H9 (cell line): ENCODE results near the gene CDK6. TPM values are rescaled to one million over a fixed set of nuclear protein-coding genes. Genes with fewer than 3 reads are reported as not detected.

ENCODE experiments used
- DNase-seq: peaks from one replicate; pipeline ENCODE4 v3.0.0-alpha.2; 2017
- H2AFZ ChIP-seq: one replicate; pipeline ENCODE4 v1.6.1; 2013; ENCODE audit warnings: mild to moderate bottlenecking, low read length, control low read depth, moderate library complexity
- H2AK5ac ChIP-seq: 2 replicates; pipeline ENCODE4 v1.6.1; 2013; ENCODE audit warnings: low read length, control low read depth, mixed read lengths; ENCODE audit not compliant: insufficient read length
- H2BK120ac ChIP-seq: one replicate; pipeline ENCODE4 v1.6.1; 2013; ENCODE audit warnings: low read depth, mild to moderate bottlenecking, low read length, control low read depth, inconsistent platforms; ENCODE audit not compliant: poor library complexity, severe bottlenecking
- H2BK12ac ChIP-seq: 2 replicates; pipeline ENCODE4 v1.6.1; 2013; ENCODE audit warnings: low read length, control low read depth, mixed read lengths, low read depth; ENCODE audit not compliant: insufficient read length
- H2BK15ac ChIP-seq: 2 replicates; pipeline ENCODE4 v1.6.1; 2013; ENCODE audit warnings: low read depth, low read length, control low read depth
- H2BK20ac ChIP-seq: one replicate; pipeline ENCODE4 v1.6.1; 2013; ENCODE audit warnings: low read depth, mild to moderate bottlenecking, low read length, control low read depth, inconsistent platforms; ENCODE audit not compliant: poor library complexity, severe bottlenecking
- H2BK5ac ChIP-seq: 2 replicates; pipeline ENCODE4 v1.6.1; 2013; ENCODE audit warnings: low read length, control low read depth, mixed read lengths; ENCODE audit not compliant: insufficient read length
- H3K14ac ChIP-seq: 2 replicates; pipeline ENCODE4 v1.6.1; 2013; ENCODE audit warnings: low read length, control low read depth; ENCODE audit not compliant: insufficient read depth
- H3K18ac ChIP-seq: 2 replicates; pipeline ENCODE4 v1.6.1; 2013; ENCODE audit warnings: low read depth, mild to moderate bottlenecking, mixed read lengths, low read length, control low read depth; ENCODE audit not compliant: insufficient read length
- H3K23ac ChIP-seq: 2 replicates; pipeline ENCODE4 v1.6.1; 2013; ENCODE audit warnings: low read length, control low read depth, mixed read lengths, low read depth; ENCODE audit not compliant: insufficient read length
- H3K23me2 ChIP-seq: 2 replicates; pipeline ENCODE4 v1.6.1; 2013; ENCODE audit warnings: low read depth, mild to moderate bottlenecking, mixed read lengths, low read length, control low read depth; ENCODE audit not compliant: insufficient read length, poor library complexity, severe bottlenecking
- H3K27ac ChIP-seq: 2 replicates; pipeline ENCODE4 v1.5.1; 2013; ENCODE audit warnings: low read length, control low read depth, mixed read lengths, low read depth; ENCODE audit not compliant: insufficient read length
- H3K27me3 ChIP-seq: 2 replicates; pipeline ENCODE4 v1.6.1; 2013; ENCODE audit warnings: low read length, control low read depth, inconsistent platforms; ENCODE audit not compliant: insufficient read depth
- H3K4ac ChIP-seq: 2 replicates; pipeline ENCODE4 v1.6.1; 2013; ENCODE audit warnings: low read depth, mild to moderate bottlenecking, control low read depth, inconsistent platforms, low read length, moderate library complexity
- H3K4me1 ChIP-seq: 2 replicates; pipeline ENCODE4 v1.6.1; 2013; ENCODE audit warnings: low read length, control low read depth, inconsistent platforms; ENCODE audit not compliant: insufficient read depth
- H3K4me2 ChIP-seq: 2 replicates; pipeline ENCODE4 v1.6.1; 2013; ENCODE audit warnings: low read length, control low read depth, mixed read lengths; ENCODE audit not compliant: insufficient read length, insufficient read depth
- H3K56ac ChIP-seq: 2 replicates; pipeline ENCODE4 v1.6.1; 2013; ENCODE audit warnings: low read depth, mild to moderate bottlenecking, mixed read lengths, low read length, control low read depth; ENCODE audit not compliant: insufficient read length
- H3K79me1 ChIP-seq: 2 replicates; pipeline ENCODE4 v1.6.1; 2013; ENCODE audit warnings: low read depth, mild to moderate bottlenecking, moderate library complexity, low read length, control low read depth, inconsistent platforms; ENCODE audit not compliant: insufficient read depth, poor library complexity, severe bottlenecking
- H3K79me2 ChIP-seq: 2 replicates; pipeline ENCODE4 v1.6.1; 2013; ENCODE audit warnings: low read length, control low read depth, inconsistent platforms; ENCODE audit not compliant: insufficient read depth
- H3K9ac ChIP-seq: 2 replicates; pipeline ENCODE4 v1.6.1; 2013; ENCODE audit warnings: low read length, control low read depth, mixed read lengths; ENCODE audit not compliant: insufficient read length; ENCODE audit errors: extremely low read depth
- H3K9me3 ChIP-seq: one replicate; pipeline ENCODE4 v1.6.1; 2013; ENCODE audit warnings: low read depth, low read length, inconsistent platforms; ENCODE audit not compliant: control insufficient read depth
- H3T11ph ChIP-seq: one replicate; pipeline ENCODE4 v1.6.1; 2013; ENCODE audit warnings: mild to moderate bottlenecking, low read length, control low read depth, inconsistent platforms
- H4K20me1 ChIP-seq: one replicate; pipeline ENCODE4 v1.6.1; 2013; ENCODE audit not compliant: control insufficient read depth, insufficient read length, insufficient read depth
- H4K5ac ChIP-seq: 2 replicates; pipeline ENCODE4 v1.6.1; 2013; ENCODE audit warnings: low read depth, mild to moderate bottlenecking, mixed read lengths, low read length, control low read depth; ENCODE audit not compliant: insufficient read length
- H4K8ac ChIP-seq: replicated peaks from 2 replicates; pipeline ENCODE4 v1.6.1; 2013; ENCODE audit warnings: low read length, control low read depth, mixed read lengths, low read depth; ENCODE audit not compliant: insufficient read length
- H4K91ac ChIP-seq: 2 replicates; pipeline ENCODE4 v1.6.1; 2013; ENCODE audit warnings: low read depth, mild to moderate bottlenecking, moderate library complexity, mixed read lengths, low read length, control low read depth; ENCODE audit not compliant: insufficient read length
- H3K27ac Mint-ChIP-seq, 3 experiments: 2 replicates in 2 of 3; 3 replicates in 1 of 3; pipeline ENCODE4 v1.8.0; 2020 to 2021; ENCODE audit warnings: mixed read lengths in 3 of 3, mild to moderate bottlenecking in 1 of 3, moderate library complexity in 1 of 3
- H3K27me3 Mint-ChIP-seq: 2 replicates; pipeline ENCODE4 v1.8.0; 2021; ENCODE audit warnings: low read depth, mild to moderate bottlenecking, moderate library complexity, mixed read lengths
- H3K36me3 Mint-ChIP-seq, 3 experiments: 2 replicates in 2 of 3; 3 replicates in 1 of 3; pipeline ENCODE4 v1.8.0; 2020 to 2021; ENCODE audit warnings: low read depth in 3 of 3, mixed read lengths in 3 of 3; ENCODE audit not compliant: insufficient read depth in 1 of 3
- H3K4me1 Mint-ChIP-seq, 2 experiments: 2 replicates each; pipeline ENCODE4 v1.8.0; 2020; ENCODE audit warnings: mixed read lengths in 2 of 2
- H3K4me3 Mint-ChIP-seq, 2 experiments: 2 replicates in 1 of 2; 3 replicates in 1 of 2; pipeline ENCODE4 v1.8.0; 2020 to 2021; ENCODE audit warnings: mild to moderate bottlenecking in 2 of 2, mixed read lengths in 2 of 2, moderate library complexity in 1 of 2
- H3K9me3 Mint-ChIP-seq, 2 experiments: 2 replicates in 1 of 2; 3 replicates in 1 of 2; pipeline ENCODE4 v1.8.0; 2020; ENCODE audit warnings: mild to moderate bottlenecking in 2 of 2, mixed read lengths in 2 of 2, moderate library complexity in 1 of 2
- WGBS: extraction: QIAGEN DNeasy Blood & Tissue Kit; methylation state at CpG from one replicate; pipeline ENCODE4 v1.1.7; 2013; ENCODE audit warnings: missing lambda C conversion rate, low lambda C conversion rate, mixed read lengths; ENCODE audit not compliant: insufficient read length; ENCODE audit errors: extremely low coverage; 5-methylcytosine and 5-hydroxymethylcytosine counted together
- total RNA-seq: library from RNA; stranded (reverse); gene quantifications from 2 replicates; pipeline ENCODE4 v1.2.1, GENCODE V29; 2021
- TF ChIP-seq, protein P1 (sequence below): fragments of 200-600 bp; sonication (generic); conservative IDR thresholded peaks from 3 replicates; pipeline ENCODE4 v1.8.0; 2021; ENCODE audit warnings: antibody characterized with exemption, mild to moderate bottlenecking

The CDK6 gene
- total RNA-seq, 1 experiment from 2014 or later: 30.0 TPM

DNA sequence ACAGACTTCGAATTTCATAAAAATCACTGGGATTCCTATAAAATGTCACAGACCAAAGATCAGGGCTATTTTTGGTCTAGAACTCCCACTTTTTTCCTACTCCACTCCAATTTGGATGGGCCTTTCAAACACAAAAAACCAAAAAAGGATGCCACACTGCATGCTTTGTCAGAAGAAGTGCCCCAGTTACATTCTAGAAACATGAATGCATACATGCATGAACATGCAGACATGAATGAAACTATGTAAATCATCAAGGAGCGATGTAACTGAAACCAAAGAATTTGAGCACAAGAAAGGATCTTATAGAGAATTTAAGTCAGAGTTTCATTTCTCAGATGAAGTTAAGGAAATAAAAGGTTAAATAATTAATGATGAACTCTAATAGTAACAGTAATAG lies 214.3 kb downstream of the CDK6 start:
- no peaks in the 10 kb centered on the region for H3K79me2 ChIP-seq
- no peak overlapping the region for H3K4ac ChIP-seq
- no peaks in the 10 kb centered on the region for H4K20me1 ChIP-seq
- no peak overlapping the region for H4K91ac ChIP-seq
- no peak overlapping the region for H3K14ac ChIP-seq
- Mint-ChIP-seq H3K27ac (no peak overlapping the region), H3K4me3 (no peak overlapping the region), H3K9me3 (peaks cover 0 to 4% of the 10 kb centered on the region in 2 experiments; a peak in 3 of 5 replicates), H3K27me3 (no peaks in the 10 kb centered on the region), H3K36me3 (no peaks in the 10 kb centered on the region; a peak in 1 of 7 replicates), H3K4me1 (peaks cover 6% of the 10 kb centered on the region in 2 experiments)
- H2AFZ ChIP-seq: no peak overlapping the region
- no peak overlapping the region for H2BK15ac ChIP-seq
- no peaks in the 10 kb centered on the region for H3K79me1 ChIP-seq
- TF ChIP-seq, protein P1, sequence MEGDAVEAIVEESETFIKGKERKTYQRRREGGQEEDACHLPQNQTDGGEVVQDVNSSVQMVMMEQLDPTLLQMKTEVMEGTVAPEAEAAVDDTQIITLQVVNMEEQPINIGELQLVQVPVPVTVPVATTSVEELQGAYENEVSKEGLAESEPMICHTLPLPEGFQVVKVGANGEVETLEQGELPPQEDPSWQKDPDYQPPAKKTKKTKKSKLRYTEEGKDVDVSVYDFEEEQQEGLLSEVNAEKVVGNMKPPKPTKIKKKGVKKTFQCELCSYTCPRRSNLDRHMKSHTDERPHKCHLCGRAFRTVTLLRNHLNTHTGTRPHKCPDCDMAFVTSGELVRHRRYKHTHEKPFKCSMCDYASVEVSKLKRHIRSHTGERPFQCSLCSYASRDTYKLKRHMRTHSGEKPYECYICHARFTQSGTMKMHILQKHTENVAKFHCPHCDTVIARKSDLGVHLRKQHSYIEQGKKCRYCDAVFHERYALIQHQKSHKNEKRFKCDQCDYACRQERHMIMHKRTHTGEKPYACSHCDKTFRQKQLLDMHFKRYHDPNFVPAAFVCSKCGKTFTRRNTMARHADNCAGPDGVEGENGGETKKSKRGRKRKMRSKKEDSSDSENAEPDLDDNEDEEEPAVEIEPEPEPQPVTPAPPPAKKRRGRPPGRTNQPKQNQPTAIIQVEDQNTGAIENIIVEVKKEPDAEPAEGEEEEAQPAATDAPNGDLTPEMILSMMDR: no peak
- no peak overlapping the region for H2BK20ac ChIP-seq
- no peak overlapping the region for H2BK12ac ChIP-seq
- DNase-seq: no peak
- no peak overlapping the region for H3K18ac ChIP-seq
- no peak overlapping the region for H3K4me2 ChIP-seq
- H3K27ac ChIP-seq: no peak overlapping the region
- no peaks in the 10 kb centered on the region for H3K23me2 ChIP-seq
- WGBS: no CpG with 5 or more reads among the region's 2 CpGs
- no peak overlapping the region for H2BK5ac ChIP-seq
- no peaks in the 10 kb centered on the region for H3K4me1 ChIP-seq
- H3K9ac ChIP-seq: no peak overlapping the region
- no peak overlapping the region for H2BK120ac ChIP-seq
- no peak overlapping the region for H3K23ac ChIP-seq
- no peak overlapping the region for H2AK5ac ChIP-seq
- H4K5ac ChIP-seq: no peak overlapping the region
- H3T11ph ChIP-seq: no peak overlapping the region
- no peak overlapping the region for H3K56ac ChIP-seq
- H3K9me3 ChIP-seq: no peaks in the 10 kb centered on the region
- no peaks in the 10 kb centered on the region for H3K27me3 ChIP-seq
- H4K8ac ChIP-seq: no peak overlapping the region
